Stimulated activated CD8-positive, alpha-beta memory T cell treated with anti-CD3 and anti-CD28 coated beads, Interleukin-4, amount 100 ng/mL, for 48 hours (primary cell): Measurements from ENCODE around the gene TIGD3.
"Not testable (repeated sequence)": the region's sequence is repeated elsewhere in the genome, so short reads cannot be mapped to it uniquely, and the experiment has no call there.

Source experiments
- DNase-seq: peaks from one replicate; pipeline ENCODE4 v3.0.0-alpha.2; 2020

TIGD3 gene

GRCh38 chr11:65325435-65325834, 29.1 kb upstream of the TIGD3 start:
- no peak for DNase-seq

- DNase-seq = no peak
These were observed 27.5 kb upstream of the TIGD3 start for GRCh38 chr11:65327021-65327420.

GRCh38 chr11:65329478-65329877, 25.1 kb upstream of the TIGD3 start:
- no peak for DNase-seq

GRCh38 chr11:65329944-65330403, 24.6 kb upstream of the TIGD3 start:
- DNase-seq = peak; percentile 93

GRCh38 chr11:65330544-65330943, 24.0 kb upstream of the TIGD3 start:
- no peak for DNase-seq

GRCh38 chr11:65332591-65332990, 22.0 kb upstream of the TIGD3 start:
- DNase-seq = not testable (repeated sequence)

- no peak for DNase-seq
These were observed 19.8 kb upstream of the TIGD3 start for GRCh38 chr11:65334696-65335295.

GRCh38 chr11:65338676-65339075, 15.9 kb upstream of the TIGD3 start:
- DNase-seq = no peak

- no peak for DNase-seq
These were observed 14.3 kb upstream of the TIGD3 start for GRCh38 chr11:65340226-65340625.

GRCh38 chr11:65341856-65342255, 12.7 kb upstream of the TIGD3 start:
- DNase-seq = no peak

- no peak for DNase-seq
These were observed 3.0 kb upstream of the TIGD3 start for GRCh38 chr11:65351511-65351910.

GRCh38 chr11:65352783-65353182, 1.8 kb upstream of the TIGD3 start:
- DNase-seq = no peak

- no peak for DNase-seq
These were observed 1.2 kb upstream of the TIGD3 start for GRCh38 chr11:65353376-65353775.

GRCh38 chr11:65353900-65354264, 669 bp upstream of the TIGD3 start:
- no peak for DNase-seq

- DNase-seq = peak; percentile 60
These were observed 643 bp downstream of the TIGD3 start for GRCh38 chr11:65355013-65355775.

GRCh38 chr11:65355776-65356393, 1.3 kb downstream of the TIGD3 start:
- DNase-seq = no peak

GRCh38 chr11:65356394-65356972, 1.9 kb downstream of the TIGD3 start:
- no peak for DNase-seq

GRCh38 chr11:65357856-65358356, 3.4 kb downstream of the TIGD3 start:
- no peak for DNase-seq

- DNase-seq = no peak
These were observed 7.9 kb downstream of the TIGD3 start for GRCh38 chr11:65362320-65362931.

- DNase-seq = no peak
These were observed 8.4 kb downstream of the TIGD3 start for GRCh38 chr11:65362966-65363365.

- no peak for DNase-seq
These were observed 9.2 kb downstream of the TIGD3 start for GRCh38 chr11:65363770-65364169.

- no peak for DNase-seq
These were observed 11.8 kb downstream of the TIGD3 start for GRCh38 chr11:65366340-65366773.

- DNase-seq = no peak
These were observed 16.1 kb downstream of the TIGD3 start for GRCh38 chr11:65370659-65371049.
